Body of pancreas (tissue), 4 donors: ENCODE measurements around the gene NR4A3. TPM values are rescaled to one million over a fixed set of nuclear protein-coding genes. Genes with fewer than 3 reads are reported as not detected.

Experiments used
- ATAC-seq: fragments of 150-250 bp; one replicate; pipeline ENCODE4 v1.9.1; 2016
- DNase-seq, 4 donors: peaks; one replicate each; pipeline ENCODE4 v3.0.0-alpha.2; 2019
- H3K27ac ChIP-seq, 4 donors: fragments of 200-600 bp; sonication (generic); 1 replicate in 3 of 4; 2 replicates in 1 of 4; pipeline versions ENCODE4 v1.5.1 to v1.6.1; 2016 to 2019; ENCODE audit warnings: mild to moderate bottlenecking in 1 of 4, mixed read lengths in 1 of 4, moderate library complexity in 1 of 4
- H3K27me3 ChIP-seq, 2 donors: fragments of 200-600 bp; sonication (generic); one replicate each; pipeline ENCODE4 v1.6.0; 2016; ENCODE audit warnings: mild to moderate bottlenecking in 1 of 2
- H3K36me3 ChIP-seq, 2 donors: fragments of 200-600 bp; sonication (generic); replicated peaks in 1 of 2; 2 replicates each; pipeline ENCODE4 v1.5.1; 2016; ENCODE audit warnings: low read depth in 2 of 2; ENCODE audit not compliant: insufficient read depth in 1 of 2
- H3K4me1 ChIP-seq: fragments of 200-600 bp; sonication (generic); one replicate; pipeline ENCODE4 v1.6.0; 2016
- H3K4me3 ChIP-seq, 2 donors: fragments of 200-600 bp; sonication (generic); 1 replicate in 1 of 2; 2 replicates in 1 of 2; pipeline ENCODE4 v1.5.1; 2016 to 2019
- H3K9me3 ChIP-seq, 3 donors: fragments of 200-600 bp; sonication (generic); 1 replicate in 2 of 3; 2 replicates in 1 of 3; pipeline ENCODE4 v1.5.1; 2016
- CTCF ChIP-seq, 7 experiments: fragments of 450-650 bp in 4 of 7; fragments of 200-600 bp in 3 of 7; sonication (generic) in 3 of 7; IDR thresholded peaks; one replicate each; pipeline ENCODE4 v1.5.1; 2016 to 2019; ENCODE audit warnings: antibody characterized with exemption in 7 of 7
- POLR2A ChIP-seq, 3 donors: fragments of 450-650 bp; IDR thresholded peaks; one replicate each; pipeline ENCODE4 v1.6.1; 2016; ENCODE audit warnings: antibody characterized with exemption in 3 of 3, mild to moderate bottlenecking in 2 of 3
- WGBS, 2 donors: methylation state at CpG; one replicate each; pipeline ENCODE4 v1.1.5; 2017; 5-methylcytosine and 5-hydroxymethylcytosine counted together
- intact Hi-C: fragments of 100-400 bp; cut with DNase I; formaldehyde crosslinking; loops from one replicate; pipeline ENCODE4 v1.15.1; 2023
- total RNA-seq, 2 donors: library from RNA; depleted of rRNA; stranded (reverse); fragments of >200 nt; gene quantifications; one replicate each; pipeline ENCODE4 v1.1.0, GENCODE V29; 2016

NR4A3 gene
- total RNA-seq, 2 donors from 2014 or later = 1.0 to 8.9 TPM

- Histone ChIP-seq H3K4me3 (peak overlapping the region; percentile 18 to 85), H3K27ac (peak overlapping the region in 2 of 4 donors; percentile 95 to 99), H3K36me3 (no peaks in the 10 kb centered on the region), H3K9me3 (no peaks in the 10 kb centered on the region), H3K27me3 (peaks cover 0 to 15% of the 10 kb centered on the region in 2 donors), H3K4me1 (peaks cover 40% of the 10 kb centered on the region)
- ATAC-seq = no peak
- intact Hi-C loops = loop anchor here (10.0 kb wide), 2 partner anchors 82 to 598 kb away; partner anchors contain the start of genes ALG2, SEC61B and STX17
- WGBS, 2 donors = 0 to 2% methylated on average over 35 to 40 of the region's 40 CpGs
- peak in 3 of 4 donors; percentile 16 to 32 (median 22) for DNase-seq
- TF ChIP-seq CTCF (IDR thresholded peaks at IDR 0.05) = no peak
- TF ChIP-seq POLR2A (IDR thresholded peaks at IDR 0.05) = no peak
Measured at GRCh38 chr9:99822806-99823591, 1.3 kb downstream of the NR4A3 start.

GRCh38 chr9:99823681-99824377, 2.1 kb downstream of the NR4A3 start:
- Histone ChIP-seq H3K27me3 (peaks cover 0 to 15% of the 10 kb centered on the region in 2 donors), H3K4me3 (peak overlapping the region in 1 of 2 donors; percentile 11), H3K4me1 (peaks cover 34% of the 10 kb centered on the region), H3K27ac (no peak overlapping the region), H3K36me3 (no peaks in the 10 kb centered on the region), H3K9me3 (no peaks in the 10 kb centered on the region)
- no peak for ATAC-seq
- TF ChIP-seq CTCF (IDR thresholded peaks at IDR 0.05) = no peak
- peak in 1 of 3 donors; percentile 7 for TF ChIP-seq POLR2A (IDR thresholded peaks at IDR 0.05)
- WGBS, 2 donors = 1 to 4% methylated on average over 25 to 47 of the region's 47 CpGs
- intact Hi-C loops = loop anchor here (10.0 kb wide), 2 partner anchors 81 to 599 kb away; partner anchors contain the start of genes ALG2, SEC61B and STX17
- peak; percentile 37 to 54 (median 42) for DNase-seq

GRCh38 chr9:99824378-99825171, 2.9 kb downstream of the NR4A3 start:
- no peak for ATAC-seq
- intact Hi-C loops = loop anchor here (10.0 kb wide), 2 partner anchors 80 to 600 kb away; partner anchors contain the start of genes ALG2, SEC61B and STX17
- H3K27ac ChIP-seq = no peak overlapping the region

More at GRCh38 chr9:99824378-99825171, 2.9 kb downstream of the NR4A3 start:
- peak in 3 of 4 donors; percentile 29 to 45 (median 37) for DNase-seq
- 10 to 24% methylated on average over 37 to 56 of the region's 56 CpGs for WGBS, 2 donors
- TF ChIP-seq CTCF (IDR thresholded peaks at IDR 0.05) (peak in 5 of 7 experiments; percentile 4 to 40 (median 31)), POLR2A (IDR thresholded peaks at IDR 0.05) (no peak)
- Histone ChIP-seq H3K4me3 (peak overlapping the region in 1 of 2 donors; percentile 11), H3K4me1 (peaks cover 32% of the 10 kb centered on the region), H3K36me3 (no peaks in the 10 kb centered on the region), H3K27me3 (peaks cover 0 to 15% of the 10 kb centered on the region in 2 donors), H3K9me3 (no peaks in the 10 kb centered on the region)
